Common myeloid progenitor, CD34-positive (primary cell): ENCODE results near the gene MAGIX. TPM values are rescaled to one million over a fixed set of nuclear protein-coding genes. Genes with fewer than 3 reads are reported as not detected.
"Not testable (repeated sequence)": the region's sequence is repeated elsewhere in the genome, so short reads cannot be mapped to it uniquely, and the experiment has no call there.

Experiments used
- CTCF ChIA-PET: fragments of 350-600 bp; sonication (Branson Sonifier 250); formaldehyde crosslinking; loops from one replicate; lab custom pipeline; 2021; ENCODE audit warnings: antibody characterized with exemption; lab: Charles Lee
- POLR2A ChIA-PET: fragments of 350-600 bp; sonication (Branson Sonifier 250); formaldehyde crosslinking; loops from one replicate; lab custom pipeline; 2021; ENCODE audit warnings: antibody characterized with exemption; lab: Charles Lee
- DNase-seq, 3 donors: peaks; one replicate each; pipeline versions ENCODE4 v3.0.0 to v3.0.0-alpha.2; 2013
- H3K27ac ChIP-seq, 2 experiments: 1 replicate in 1 of 2; 2 replicates in 1 of 2; pipeline ENCODE4 v1.7.0; 2013; ENCODE audit warnings: inconsistent platforms in 2 of 2, low read length in 2 of 2, mild to moderate bottlenecking in 2 of 2, low read depth in 1 of 2, moderate library complexity in 1 of 2; ENCODE audit not compliant: severe bottlenecking in 2 of 2, insufficient read depth in 1 of 2, poor library complexity in 1 of 2
- H3K27me3 ChIP-seq, 5 experiments: replicated peaks in 2 of 5; 1 replicate in 3 of 5; 2 replicates in 2 of 5; pipeline versions ENCODE4 v1.6.1 to v1.7.0; 2013; ENCODE audit warnings: low read length in 4 of 5, mild to moderate bottlenecking in 2 of 5, moderate library complexity in 2 of 5, inconsistent platforms in 1 of 5; ENCODE audit not compliant: insufficient read depth in 5 of 5, control insufficient read depth in 4 of 5
- H3K36me3 ChIP-seq, 4 experiments: 1 replicate in 2 of 4; 2 replicates in 2 of 4; pipeline versions ENCODE4 v1.6.1 to v1.7.0; 2013; ENCODE audit warnings: low read length in 3 of 4, control low read depth in 1 of 4, mild to moderate bottlenecking in 1 of 4; ENCODE audit not compliant: control insufficient read depth in 4 of 4, insufficient read depth in 4 of 4
- H3K4me1 ChIP-seq, 4 experiments: 1 replicate in 3 of 4; 2 replicates in 1 of 4; pipeline versions ENCODE4 v1.6.1 to v1.7.1; 2013; ENCODE audit warnings: low read length in 3 of 4, mild to moderate bottlenecking in 3 of 4, control low read depth in 1 of 4, inconsistent platforms in 1 of 4, moderate library complexity in 1 of 4; ENCODE audit not compliant: control insufficient read depth in 4 of 4, insufficient read depth in 4 of 4; ENCODE audit errors: control extremely low read depth in 1 of 4
- H3K4me3 ChIP-seq, 7 experiments: 1 replicate in 4 of 7; 2 replicates in 3 of 7; pipeline versions ENCODE4 v1.5.1 to v1.7.0; 2013; ENCODE audit warnings: mild to moderate bottlenecking in 7 of 7, low read length in 6 of 7, moderate library complexity in 6 of 7, inconsistent platforms in 2 of 7, low read depth in 2 of 7, control low read depth in 1 of 7; ENCODE audit not compliant: insufficient read depth in 4 of 7, control insufficient read depth in 1 of 7; ENCODE audit errors: extremely low read depth in 1 of 7
- H3K9me3 ChIP-seq, 5 experiments: 1 replicate in 4 of 5; 2 replicates in 1 of 5; pipeline versions ENCODE4 v1.6.1 to v1.7.1; 2013; ENCODE audit warnings: low read length in 4 of 5, mild to moderate bottlenecking in 2 of 5, inconsistent platforms in 1 of 5, low read depth in 1 of 5, moderate library complexity in 1 of 5; ENCODE audit not compliant: control insufficient read depth in 4 of 5, insufficient read depth in 2 of 5; ENCODE audit errors: control extremely low read depth in 1 of 5
- WGBS: methylation state at CpG from one replicate; pipeline ENCODE4 v1.1.5; 2013; ENCODE audit not compliant: insufficient coverage; 5-methylcytosine and 5-hydroxymethylcytosine counted together
- polyA plus RNA-seq: library from polyadenylated mRNA; unstranded; fragments of 120-200 nt; gene quantifications from one replicate; pipeline ENCODE4 v1.2.1, GENCODE V29; 2013

Gene MAGIX
- 1.3 TPM for polyA plus RNA-seq

- CTCF ChIA-PET = interaction anchor here (1.0 to 1.5 kb wide), 3 partner anchors 15 to 41 kb away, joined by 3 read pairs; no protein-coding TSS in a partner anchor
- peak within 1 kb of the TSS in 5 of 7 experiments; percentile 26 to 69 (median 52) for H3K4me3 ChIP-seq
- DNase-seq = no peak
- peak within 1 kb of the TSS in 1 of 2 experiments; percentile 68 for H3K27ac ChIP-seq
- peaks cover under 1 to 50% (median 35%) of the 10 kb centered on the region in 4 experiments for H3K4me1 ChIP-seq
- 91% methylated on average over 21 of the region's 28 CpGs for WGBS
- H3K27me3 ChIP-seq = no peaks in the 10 kb centered on the region
- no peaks in the 10 kb centered on the region for H3K36me3 ChIP-seq
- H3K9me3 ChIP-seq = peaks cover 0 to 3% (median 0%) of the 10 kb centered on the region in 5 experiments
- POLR2A ChIA-PET = no interaction called here
Observed at GRCh38 chrX:49162620-49163019, at the start of gene MAGIX. MAGIX (plus strand) TSS chrX:49162758; CDS start chrX:49162890, 132 bp downstream.

- Histone ChIP-seq H3K27me3 (no peaks in the 10 kb centered on the region), H3K4me3 (no peak overlapping the region), H3K36me3 (peaks cover 2 to 55% (median 28%) of the 10 kb centered on the region in 4 experiments), H3K4me1 (no peaks in the 10 kb centered on the region), H3K27ac (no peak overlapping the region), H3K9me3 (no peaks in the 10 kb centered on the region)
- CTCF ChIA-PET = interaction anchor here (1.0 kb wide), 1 partner anchor 20 kb away, joined by 3 read pairs; no protein-coding TSS in a partner anchor
- WGBS = 81% methylated on average over 5 of the region's 8 CpGs
- POLR2A ChIA-PET = no interaction called here
- DNase-seq = no peak
Observed at GRCh38 chrX:49116076-49116475, 46.5 kb upstream of the MAGIX start.

GRCh38 chrX:49116716-49117115, 45.8 kb upstream of the MAGIX start:
- CTCF ChIA-PET = interaction anchor here (1.0 kb wide), 1 partner anchor 19 kb away, joined by 3 read pairs; no protein-coding TSS in a partner anchor
- 93% methylated on average over 4 of the region's 5 CpGs for WGBS
- POLR2A ChIA-PET = no interaction called here
- Histone ChIP-seq H3K36me3 (peaks cover 4 to 55% (median 28%) of the 10 kb centered on the region in 4 experiments), H3K9me3 (no peaks in the 10 kb centered on the region), H3K4me1 (no peaks in the 10 kb centered on the region), H3K27me3 (no peaks in the 10 kb centered on the region), H3K27ac (no peak overlapping the region), H3K4me3 (no peak overlapping the region)
- no peak for DNase-seq

- no peaks in the 10 kb centered on the region for H3K27me3 ChIP-seq
- ChIA-PET CTCF (no interaction called here), POLR2A (no interaction called here)
- no peak overlapping the region for H3K4me3 ChIP-seq
- no peak for DNase-seq
- no peak overlapping the region for H3K27ac ChIP-seq
- H3K9me3 ChIP-seq = no peaks in the 10 kb centered on the region
- H3K4me1 ChIP-seq = peaks cover 0 to 4% (median under 1%) of the 10 kb centered on the region in 4 experiments
- 100% methylated on average over 2 of the region's 6 CpGs for WGBS
- peaks cover 4 to 47% (median 27%) of the 10 kb centered on the region in 4 experiments for H3K36me3 ChIP-seq
Observed at GRCh38 chrX:49117581-49117980, 45.0 kb upstream of the MAGIX start.

- WGBS = 60% methylated on average over 1 of the region's 1 CpG
- CTCF ChIA-PET = interaction anchor here (1.0 to 1.8 kb wide), 5 partner anchors 9 to 55 kb away, joined by 3 to 6 read pairs (median 4); no protein-coding TSS in a partner anchor
- peaks cover 0 to 15% (median 6%) of the 10 kb centered on the region in 4 experiments for H3K4me1 ChIP-seq
- peaks cover 0 to 2% (median 0%) of the 10 kb centered on the region in 5 experiments for H3K27me3 ChIP-seq
- no peak overlapping the region for H3K4me3 ChIP-seq
- H3K9me3 ChIP-seq = peaks cover 0 to 2% (median 0%) of the 10 kb centered on the region in 5 experiments
- POLR2A ChIA-PET = no interaction called here
- H3K36me3 ChIP-seq = peaks cover 2 to 33% (median 20%) of the 10 kb centered on the region in 4 experiments
- peak in 2 of 3 donors; percentile 45 to 46 for DNase-seq
- no peak overlapping the region for H3K27ac ChIP-seq
Observed at GRCh38 chrX:49120091-49120490, 42.5 kb upstream of the MAGIX start.

- CTCF ChIA-PET = interaction anchor here (0.6 to 1.7 kb wide), 6 partner anchors 8 to 41 kb away, joined by 3 to 6 read pairs (median 3); no protein-coding TSS in a partner anchor
- DNase-seq = no peak
- Histone ChIP-seq H3K9me3 (peaks cover 0 to 2% (median 0%) of the 10 kb centered on the region in 5 experiments), H3K4me3 (peak overlapping the region in 6 of 7 experiments; percentile 80 to 92 (median 84)), H3K27ac (peak overlapping the region; percentile 79 to 90), H3K4me1 (peaks cover 0 to 15% (median 6%) of the 10 kb centered on the region in 4 experiments), H3K36me3 (peaks cover 2 to 13% (median 7%) of the 10 kb centered on the region in 4 experiments), H3K27me3 (peaks cover 0 to 2% (median 0%) of the 10 kb centered on the region in 5 experiments)
- WGBS = 81% methylated on average over 3 of the region's 5 CpGs
- POLR2A ChIA-PET = no interaction called here
Observed at GRCh38 chrX:49122499-49122898, 40.1 kb upstream of the MAGIX start.

- H3K4me1 ChIP-seq = peaks cover 2 to 12% (median 3%) of the 10 kb centered on the region in 4 experiments
- POLR2A ChIA-PET, H3K27ac ChIP-seq, H3K27me3 ChIP-seq, H3K36me3 ChIP-seq, H3K9me3 ChIP-seq, H3K4me3 ChIP-seq: not testable (repeated sequence)
- peak in 2 of 3 donors; percentile 54 to 57 for DNase-seq
- CTCF ChIA-PET = interaction anchor here (0.7 to 1.5 kb wide), 3 partner anchors 23 to 50 kb away, joined by 3 to 5 read pairs (median 3); no protein-coding TSS in a partner anchor
- WGBS = 77% methylated on average over 5 of the region's 13 CpGs
Observed at GRCh38 chrX:49127742-49128258, 34.8 kb upstream of the MAGIX start.
